ENCODE results near the gene NPLOC4. TPM values are rescaled to one million over a fixed set of nuclear protein-coding genes. Genes with fewer than 3 reads are reported as not detected.

Gene NPLOC4
- total and polyA plus RNA-seq, 9 of the 15 experiments (the other 6 are each of a cell fraction or from before 2014, with no cell fraction given): 1.5 to 116 (median 64.5) TPM

DNA sequence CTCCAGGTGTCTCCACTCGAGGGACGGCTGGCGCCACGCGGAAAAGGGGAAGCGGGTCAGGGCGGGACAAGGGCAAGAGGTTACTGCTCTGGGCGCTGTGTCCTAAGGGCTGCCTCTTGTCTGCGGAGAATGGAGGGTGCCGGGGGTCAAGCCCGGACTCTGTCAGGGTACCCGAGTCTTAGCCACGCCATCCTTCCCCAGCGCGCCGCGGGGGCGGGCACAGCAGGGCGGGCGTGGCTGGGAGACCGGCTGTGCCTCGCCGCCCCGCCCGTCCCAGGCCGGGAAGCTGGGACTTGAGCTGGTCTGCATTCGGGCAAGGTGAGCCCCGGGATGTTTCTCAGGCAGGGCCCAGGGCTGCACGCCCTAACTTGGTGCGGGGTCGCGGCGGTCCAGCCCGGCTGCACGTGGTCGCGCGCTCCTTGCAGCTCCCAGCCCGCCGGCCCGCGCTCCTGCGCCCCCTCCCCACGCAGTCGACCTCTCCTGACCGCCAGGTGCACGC, 118.1 kb downstream of the NPLOC4 start:
- 8% methylated on average over 20 of the region's 47 CpGs for WGBS (ENCODE audit: insufficient coverage, low coverage, missing lambda C conversion rate)
- H3K9me3 ChIP-seq (replicated peaks; ENCODE audit: control insufficient read depth, insufficient read depth, low read depth, low read length): no peaks in the 10 kb centered on the region
- CTCF ChIA-PET (ENCODE audit: low intra/inter-chr PET ratio): interaction anchor here (0.8 kb wide), 1 partner anchor 34 kb away, joined by 5 read pairs; no protein-coding TSS in a partner anchor
- BruUV-seq (replicated peaks): no TSS peak
- in situ Hi-C loops (cut with MboI) (no loop called here), intact Hi-C loops (cut with micrococcal nuclease) (no loop called here)
- no peaks in the 10 kb centered on the region for H3K27me3 ChIP-seq (ENCODE audit: control insufficient read depth in 2 of 2, insufficient read depth in 2 of 2, low read length in 2 of 2)
- FAIRE-seq (no peak), ATAC-seq (peak; percentile 70), DNase-seq (ENCODE audit: extremely low read depth in 1 of 4, low spot score in 3 of 4) (peak; percentile 60 to 69 (median 64))
- POLR2A ChIA-PET: interaction anchor here (0.5 to 2.3 kb wide), 12 partner anchors 8 to 1128 kb away, joined by 3 to 12 read pairs (median 3); partner anchors contain the start of gene FAAP100
- H3K9ac ChIP-seq (ENCODE audit: insufficient read depth in 1 of 2, low read depth in 2 of 2, low read length in 2 of 2): peak overlapping the region; percentile 74 to 89; a peak in 3 of 4 replicates
- H3K79me2 ChIP-seq (ENCODE audit: control insufficient read depth, insufficient read depth, low read length): no peaks in the 10 kb centered on the region
- H3K4me3 ChIP-seq: peak overlapping the region; percentile 46
- H3K4me2 ChIP-seq (ENCODE audit: insufficient read depth, low read length): peak overlapping the region; percentile 74
- H2AFZ ChIP-seq (ENCODE audit: low read depth, low read length): peak overlapping the region; percentile 88
- H3K9me1 ChIP-seq (ENCODE audit: control insufficient read depth, insufficient read depth, low read length): no peaks in the 10 kb centered on the region
- no peaks in the 10 kb centered on the region for H3K36me3 ChIP-seq (ENCODE audit: control insufficient read depth, insufficient read depth, low read length)
- peaks cover 5 to 71% of the 10 kb centered on the region in 2 experiments; a peak in 4 of 5 replicates for H3K4me1 ChIP-seq (replicated peaks in 1 of 2; ENCODE audit: control insufficient read depth in 2 of 2, insufficient read depth in 2 of 2, low read length in 2 of 2)
- H3K27ac ChIP-seq (ENCODE audit: extremely low read depth, low read depth, low read length): peak overlapping the region; percentile 67; the same call in 2 of the 3 replicates
- no peaks in the 10 kb centered on the region for H4K20me1 ChIP-seq (replicated peaks; ENCODE audit: control insufficient read depth, insufficient read depth, low read length)
- TF ChIP-seq POU5F1 (IDR thresholded peaks at IDR 0.05; ENCODE audit: borderline replicate concordance, low read depth, low read length, partially characterized antibody): no peak
- TF ChIP-seq ZFX (CRISPR knock-in tag; IDR thresholded peaks at IDR 0.05): no peak
- TF ChIP-seq LEF1 (IDR thresholded peaks at IDR 0.05): no peak
- TF ChIP-seq PHB (CRISPR knock-in tag; IDR thresholded peaks at IDR 0.05): no peak
- TF ChIP-seq SAFB (IDR thresholded peaks at IDR 0.05; ENCODE audit: borderline replicate concordance, low read depth, low read length): peak; percentile 41; the same call in 1 of the 2 replicates
- TF ChIP-seq NR2F6 (CRISPR knock-in tag; IDR thresholded peaks at IDR 0.05): no peak
- no peak for TF ChIP-seq SRSF1 (IDR thresholded peaks at IDR 0.05; ENCODE audit: low read depth, low read length)
- TF ChIP-seq JUND (IDR thresholded peaks at IDR 0.05; ENCODE audit: borderline replicate concordance, low read depth, low read length): no peak
- no peak for TF ChIP-seq JUND (tag; IDR thresholded peaks at IDR 0.05; ENCODE audit: borderline replicate concordance, low read depth, low read length)
- no peak for TF ChIP-seq HCFC1 (IDR thresholded peaks at IDR 0.05; ENCODE audit: low read depth, low read length)
- no peak for TF ChIP-seq TSC22D4 (tag; IDR thresholded peaks at IDR 0.05)
- peak; percentile 22; the same call in 1 of the 2 replicates for TF ChIP-seq SIN3B (IDR thresholded peaks at IDR 0.05; ENCODE audit: low read depth)
- no peak for TF ChIP-seq TGIF2 (CRISPR knock-in tag; IDR thresholded peaks at IDR 0.05)
- TF ChIP-seq FOXA1 (IDR thresholded peaks at IDR 0.05; ENCODE audit: borderline replicate concordance): no peak
- no peak for TF ChIP-seq RBM14 (IDR thresholded peaks at IDR 0.05; ENCODE audit: borderline replicate concordance, insufficient read depth, low read depth, low read length)
- no peak for TF ChIP-seq ESRRB (CRISPR knock-in tag; IDR thresholded peaks at IDR 0.05; ENCODE audit: borderline replicate concordance)
- TF ChIP-seq GABPB1 (CRISPR knock-in tag; IDR thresholded peaks at IDR 0.05): 0 out of 2 replicates have a peak, but pooled peaks have one; percentile 11
- 0 out of 4 replicates have a peak, but pooled peaks of 1 of the 2 experiments have one; percentile 10 for TF ChIP-seq SIN3A (IDR thresholded peaks at IDR 0.05; ENCODE audit: borderline replicate concordance in 2 of 2, control insufficient read depth in 1 of 2, low read depth in 2 of 2, low read length in 2 of 2)
- no peak for TF ChIP-seq ZNF57 (CRISPR knock-in tag; IDR thresholded peaks at IDR 0.05)
- peak; percentile 14; the same call in 1 of the 2 replicates for TF ChIP-seq CREM (IDR thresholded peaks at IDR 0.05; ENCODE audit: low read depth)
- peak; percentile 49 for TF ChIP-seq CCNT2 (IDR thresholded peaks at IDR 0.05; ENCODE audit: borderline replicate concordance, extremely low read depth, insufficient read length, low read depth, low read length)
- TF ChIP-seq, protein P1, sequence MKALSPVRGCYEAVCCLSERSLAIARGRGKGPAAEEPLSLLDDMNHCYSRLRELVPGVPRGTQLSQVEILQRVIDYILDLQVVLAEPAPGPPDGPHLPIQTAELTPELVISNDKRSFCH (CRISPR knock-in tag; IDR thresholded peaks at IDR 0.05): no peak
- TF ChIP-seq, protein P1 (tag; IDR thresholded peaks at IDR 0.05): no peak
- TF ChIP-seq TFAM (CRISPR knock-in tag; conservative IDR thresholded peaks at IDR 0.05): no peak
- TF ChIP-seq TCF3 (CRISPR knock-in tag; IDR thresholded peaks at IDR 0.05): no peak
- TF ChIP-seq TARDBP (IDR thresholded peaks at IDR 0.05): no peak

Measured in K562 (cell line).